H9 (cell line): ENCODE results near the gene ARHGAP5. TPM values are rescaled to one million over a fixed set of nuclear protein-coding genes. Genes with fewer than 3 reads are reported as not detected.

Experiments used
- DNase-seq: peaks from one replicate; pipeline ENCODE4 v3.0.0-alpha.2; 2017
- H2AFZ ChIP-seq: one replicate; pipeline ENCODE4 v1.6.1; 2013; ENCODE audit warnings: mild to moderate bottlenecking, low read length, control low read depth, moderate library complexity
- H2AK5ac ChIP-seq: 2 replicates; pipeline ENCODE4 v1.6.1; 2013; ENCODE audit warnings: low read length, control low read depth, mixed read lengths; ENCODE audit not compliant: insufficient read length
- H2BK120ac ChIP-seq: one replicate; pipeline ENCODE4 v1.6.1; 2013; ENCODE audit warnings: low read depth, mild to moderate bottlenecking, low read length, control low read depth, inconsistent platforms; ENCODE audit not compliant: poor library complexity, severe bottlenecking
- H2BK12ac ChIP-seq: 2 replicates; pipeline ENCODE4 v1.6.1; 2013; ENCODE audit warnings: low read length, control low read depth, mixed read lengths, low read depth; ENCODE audit not compliant: insufficient read length
- H2BK15ac ChIP-seq: 2 replicates; pipeline ENCODE4 v1.6.1; 2013; ENCODE audit warnings: low read depth, low read length, control low read depth
- H2BK20ac ChIP-seq: one replicate; pipeline ENCODE4 v1.6.1; 2013; ENCODE audit warnings: low read depth, mild to moderate bottlenecking, low read length, control low read depth, inconsistent platforms; ENCODE audit not compliant: poor library complexity, severe bottlenecking
- H2BK5ac ChIP-seq: 2 replicates; pipeline ENCODE4 v1.6.1; 2013; ENCODE audit warnings: low read length, control low read depth, mixed read lengths; ENCODE audit not compliant: insufficient read length
- H3K14ac ChIP-seq: 2 replicates; pipeline ENCODE4 v1.6.1; 2013; ENCODE audit warnings: low read length, control low read depth; ENCODE audit not compliant: insufficient read depth
- H3K18ac ChIP-seq: 2 replicates; pipeline ENCODE4 v1.6.1; 2013; ENCODE audit warnings: low read depth, mild to moderate bottlenecking, mixed read lengths, low read length, control low read depth; ENCODE audit not compliant: insufficient read length
- H3K23ac ChIP-seq: 2 replicates; pipeline ENCODE4 v1.6.1; 2013; ENCODE audit warnings: low read length, control low read depth, mixed read lengths, low read depth; ENCODE audit not compliant: insufficient read length
- H3K23me2 ChIP-seq: 2 replicates; pipeline ENCODE4 v1.6.1; 2013; ENCODE audit warnings: low read depth, mild to moderate bottlenecking, mixed read lengths, low read length, control low read depth; ENCODE audit not compliant: insufficient read length, poor library complexity, severe bottlenecking
- H3K27ac ChIP-seq: 2 replicates; pipeline ENCODE4 v1.5.1; 2013; ENCODE audit warnings: low read length, control low read depth, mixed read lengths, low read depth; ENCODE audit not compliant: insufficient read length
- H3K27me3 ChIP-seq: 2 replicates; pipeline ENCODE4 v1.6.1; 2013; ENCODE audit warnings: low read length, control low read depth, inconsistent platforms; ENCODE audit not compliant: insufficient read depth
- H3K4ac ChIP-seq: 2 replicates; pipeline ENCODE4 v1.6.1; 2013; ENCODE audit warnings: low read depth, mild to moderate bottlenecking, control low read depth, inconsistent platforms, low read length, moderate library complexity
- H3K4me1 ChIP-seq: 2 replicates; pipeline ENCODE4 v1.6.1; 2013; ENCODE audit warnings: low read length, control low read depth, inconsistent platforms; ENCODE audit not compliant: insufficient read depth
- H3K4me2 ChIP-seq: 2 replicates; pipeline ENCODE4 v1.6.1; 2013; ENCODE audit warnings: low read length, control low read depth, mixed read lengths; ENCODE audit not compliant: insufficient read length, insufficient read depth
- H3K56ac ChIP-seq: 2 replicates; pipeline ENCODE4 v1.6.1; 2013; ENCODE audit warnings: low read depth, mild to moderate bottlenecking, mixed read lengths, low read length, control low read depth; ENCODE audit not compliant: insufficient read length
- H3K79me1 ChIP-seq: 2 replicates; pipeline ENCODE4 v1.6.1; 2013; ENCODE audit warnings: low read depth, mild to moderate bottlenecking, moderate library complexity, low read length, control low read depth, inconsistent platforms; ENCODE audit not compliant: insufficient read depth, poor library complexity, severe bottlenecking
- H3K79me2 ChIP-seq: 2 replicates; pipeline ENCODE4 v1.6.1; 2013; ENCODE audit warnings: low read length, control low read depth, inconsistent platforms; ENCODE audit not compliant: insufficient read depth
- H3K9ac ChIP-seq: 2 replicates; pipeline ENCODE4 v1.6.1; 2013; ENCODE audit warnings: low read length, control low read depth, mixed read lengths; ENCODE audit not compliant: insufficient read length; ENCODE audit errors: extremely low read depth
- H3K9me3 ChIP-seq: one replicate; pipeline ENCODE4 v1.6.1; 2013; ENCODE audit warnings: low read depth, low read length, inconsistent platforms; ENCODE audit not compliant: control insufficient read depth
- H3T11ph ChIP-seq: one replicate; pipeline ENCODE4 v1.6.1; 2013; ENCODE audit warnings: mild to moderate bottlenecking, low read length, control low read depth, inconsistent platforms
- H4K20me1 ChIP-seq: one replicate; pipeline ENCODE4 v1.6.1; 2013; ENCODE audit not compliant: control insufficient read depth, insufficient read length, insufficient read depth
- H4K5ac ChIP-seq: 2 replicates; pipeline ENCODE4 v1.6.1; 2013; ENCODE audit warnings: low read depth, mild to moderate bottlenecking, mixed read lengths, low read length, control low read depth; ENCODE audit not compliant: insufficient read length
- H4K8ac ChIP-seq: replicated peaks from 2 replicates; pipeline ENCODE4 v1.6.1; 2013; ENCODE audit warnings: low read length, control low read depth, mixed read lengths, low read depth; ENCODE audit not compliant: insufficient read length
- H4K91ac ChIP-seq: 2 replicates; pipeline ENCODE4 v1.6.1; 2013; ENCODE audit warnings: low read depth, mild to moderate bottlenecking, moderate library complexity, mixed read lengths, low read length, control low read depth; ENCODE audit not compliant: insufficient read length
- H3K27ac Mint-ChIP-seq, 3 experiments: 2 replicates in 2 of 3; 3 replicates in 1 of 3; pipeline ENCODE4 v1.8.0; 2020 to 2021; ENCODE audit warnings: mixed read lengths in 3 of 3, mild to moderate bottlenecking in 1 of 3, moderate library complexity in 1 of 3
- H3K27me3 Mint-ChIP-seq: 2 replicates; pipeline ENCODE4 v1.8.0; 2021; ENCODE audit warnings: low read depth, mild to moderate bottlenecking, moderate library complexity, mixed read lengths
- H3K36me3 Mint-ChIP-seq, 3 experiments: 2 replicates in 2 of 3; 3 replicates in 1 of 3; pipeline ENCODE4 v1.8.0; 2020 to 2021; ENCODE audit warnings: low read depth in 3 of 3, mixed read lengths in 3 of 3; ENCODE audit not compliant: insufficient read depth in 1 of 3
- H3K4me1 Mint-ChIP-seq, 2 experiments: 2 replicates each; pipeline ENCODE4 v1.8.0; 2020; ENCODE audit warnings: mixed read lengths in 2 of 2
- H3K4me3 Mint-ChIP-seq, 2 experiments: 2 replicates in 1 of 2; 3 replicates in 1 of 2; pipeline ENCODE4 v1.8.0; 2020 to 2021; ENCODE audit warnings: mild to moderate bottlenecking in 2 of 2, mixed read lengths in 2 of 2, moderate library complexity in 1 of 2
- H3K9me3 Mint-ChIP-seq, 2 experiments: 2 replicates in 1 of 2; 3 replicates in 1 of 2; pipeline ENCODE4 v1.8.0; 2020; ENCODE audit warnings: mild to moderate bottlenecking in 2 of 2, mixed read lengths in 2 of 2, moderate library complexity in 1 of 2
- CTCF ChIP-seq: fragments of 200-600 bp; sonication (generic); conservative IDR thresholded peaks from 3 replicates; pipeline ENCODE4 v1.8.0; 2021; ENCODE audit warnings: antibody characterized with exemption, mild to moderate bottlenecking
- WGBS: extraction: QIAGEN DNeasy Blood & Tissue Kit; methylation state at CpG from one replicate; pipeline ENCODE4 v1.1.7; 2013; ENCODE audit warnings: missing lambda C conversion rate, low lambda C conversion rate, mixed read lengths; ENCODE audit not compliant: insufficient read length; ENCODE audit errors: extremely low coverage; 5-methylcytosine and 5-hydroxymethylcytosine counted together
- total RNA-seq: library from RNA; stranded (reverse); gene quantifications from 2 replicates; pipeline ENCODE4 v1.2.1, GENCODE V29; 2021

ARHGAP5 gene
- total RNA-seq, 1 experiment from 2014 or later, result 73.8 TPM

GRCh38 chr14:32087907-32088306 is 10.8 kb downstream of the ARHGAP5 start:
- H4K20me1 ChIP-seq, result no peaks in the 10 kb centered on the region
- H3K4me1 Mint-ChIP-seq, result peaks cover 21 to 27% of the 10 kb centered on the region in 2 experiments
- H2AFZ ChIP-seq, result no peak overlapping the region
- H4K5ac ChIP-seq, result no peak overlapping the region
- H3K4ac ChIP-seq, result no peak overlapping the region
- H3K9me3 ChIP-seq, result no peaks in the 10 kb centered on the region
- H3K9me3 Mint-ChIP-seq, result no peaks in the 10 kb centered on the region
- no peak overlapping the region for H3K14ac ChIP-seq
- no peak overlapping the region for H3T11ph ChIP-seq
- H3K23ac ChIP-seq, result no peak overlapping the region
- H2BK12ac ChIP-seq, result no peak overlapping the region
- H4K8ac ChIP-seq, result no peak overlapping the region
- H2BK5ac ChIP-seq, result no peak overlapping the region
- no peak overlapping the region for H3K9ac ChIP-seq
- no peaks in the 10 kb centered on the region for H3K27me3 ChIP-seq
- TF ChIP-seq CTCF, result no peak
- H3K4me3 Mint-ChIP-seq, result no peak overlapping the region
- no peak overlapping the region for H3K27ac Mint-ChIP-seq
- H2AK5ac ChIP-seq, result no peak overlapping the region
- no peak overlapping the region for H3K4me2 ChIP-seq
- no peak overlapping the region for H2BK20ac ChIP-seq
- H3K79me2 ChIP-seq, result peaks cover 16% of the 10 kb centered on the region; the same call in 1 of the 2 replicates
- no CpG with 5 or more reads among the region's 2 CpGs for whole genome bisulfite sequencing
- no peak overlapping the region for H3K18ac ChIP-seq
- H3K4me1 ChIP-seq, result no peaks in the 10 kb centered on the region; the same call in 1 of the 2 replicates
- H4K91ac ChIP-seq, result no peak overlapping the region
- H2BK15ac ChIP-seq, result no peak overlapping the region
- DNase-seq, result no peak
- no peak overlapping the region for H3K56ac ChIP-seq
- H3K27ac ChIP-seq, result no peak overlapping the region
- H3K23me2 ChIP-seq, result no peaks in the 10 kb centered on the region
- H3K36me3 Mint-ChIP-seq, result peaks cover 14 to 27% (median 25%) of the 10 kb centered on the region in 3 experiments; a peak in 5 of 7 replicates
- H3K27me3 Mint-ChIP-seq, result no peaks in the 10 kb centered on the region
- no peaks in the 10 kb centered on the region for H3K79me1 ChIP-seq
- H2BK120ac ChIP-seq, result no peak overlapping the region
